VCaP (cell line): Measurements from ENCODE around the gene BANF2.
"Not testable (repeated sequence)": the region's sequence is repeated elsewhere in the genome, so short reads cannot be mapped to it uniquely, and the experiment has no call there.

Source experiments
- H3K27ac ChIP-seq: fragments of 450-650 bp; 2 replicates; pipeline ENCODE4 v1.5.1; 2017
- CTCF ChIP-seq: fragments of 450-650 bp; conservative IDR thresholded peaks from 2 replicates; pipeline ENCODE4 v1.5.1; 2017; ENCODE audit warnings: mild to moderate bottlenecking, moderate library complexity

Gene BANF2

GRCh38 chr20:17767624-17768023 lies 67.9 kb downstream of the BANF2 start:
- TF ChIP-seq CTCF = no peak
- no peak overlapping the region for H3K27ac ChIP-seq

- TF ChIP-seq CTCF = no peak
- no peak overlapping the region for H3K27ac ChIP-seq
These were observed 68.5 kb downstream of the BANF2 start for GRCh38 chr20:17768271-17768670.

- not testable (repeated sequence) for H3K27ac ChIP-seq
These were observed 70.0 kb downstream of the BANF2 start for GRCh38 chr20:17769716-17770115.

DNA sequence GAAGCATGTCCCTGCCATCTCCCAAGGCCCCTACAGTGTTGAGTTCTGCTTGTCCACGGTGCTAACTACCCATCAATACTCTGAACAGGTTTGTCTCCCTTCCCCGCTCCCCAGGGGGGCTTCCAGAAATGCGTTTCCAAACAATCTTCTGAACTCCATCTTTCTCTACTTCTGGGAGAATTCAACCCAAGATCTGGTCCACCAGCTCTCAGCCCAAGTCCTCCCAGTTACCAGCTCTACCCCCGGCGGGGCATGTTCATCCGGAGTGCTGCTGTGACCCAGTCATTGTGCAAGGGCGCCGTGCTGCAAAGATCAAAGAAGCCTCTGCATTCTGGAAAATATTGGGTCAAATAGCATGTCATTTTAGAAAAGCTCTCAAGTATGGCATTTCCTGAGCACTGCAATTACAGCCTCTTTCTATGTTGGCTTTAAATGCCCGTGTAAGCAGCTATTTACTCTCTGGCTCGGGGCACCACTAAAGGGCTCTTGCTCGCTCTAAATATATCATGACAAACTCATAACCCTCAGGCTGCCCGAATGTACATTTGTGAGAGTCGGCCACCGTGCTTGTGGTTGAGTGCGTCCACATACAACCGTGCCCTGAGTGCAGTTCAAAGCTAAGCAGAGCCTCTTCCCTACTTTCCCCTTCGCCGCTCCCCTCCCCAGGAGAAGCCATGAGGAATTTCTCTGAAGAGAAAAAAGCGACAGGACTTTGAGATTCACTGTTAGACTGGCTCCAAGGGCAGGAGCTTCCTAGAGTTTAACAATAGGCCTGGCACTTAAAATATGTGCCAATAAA lies 71.6 kb downstream of the BANF2 start:
- no peak for TF ChIP-seq CTCF
- no peak overlapping the region for H3K27ac ChIP-seq

GRCh38 chr20:17772005-17772343 lies 72.2 kb downstream of the BANF2 start:
- TF ChIP-seq CTCF = no peak
- H3K27ac ChIP-seq = no peak overlapping the region

GRCh38 chr20:17773619-17774018 lies 73.9 kb downstream of the BANF2 start:
- no peak for TF ChIP-seq CTCF
- no peak overlapping the region for H3K27ac ChIP-seq

DNA sequence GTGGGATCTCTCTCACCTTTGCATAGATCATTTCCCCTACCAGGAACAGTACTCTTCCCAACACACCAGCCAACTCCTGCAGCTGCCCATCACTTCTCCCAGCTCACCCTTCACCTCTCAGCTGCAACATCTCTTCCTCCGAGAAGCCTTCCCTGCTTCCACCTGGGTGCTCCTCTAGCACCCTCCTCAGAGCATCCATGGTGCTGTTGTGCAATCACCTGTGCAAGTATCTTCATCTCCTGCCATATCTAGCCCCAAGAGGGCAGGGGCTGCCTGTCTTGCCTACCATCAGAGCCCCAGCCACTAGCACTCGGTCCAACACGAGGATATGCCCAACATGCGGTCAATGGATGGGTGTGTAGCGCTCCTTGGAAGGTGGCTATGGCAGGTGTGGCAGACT lies 75.8 kb downstream of the BANF2 start:
- no peak for TF ChIP-seq CTCF
- no peak overlapping the region for H3K27ac ChIP-seq

DNA sequence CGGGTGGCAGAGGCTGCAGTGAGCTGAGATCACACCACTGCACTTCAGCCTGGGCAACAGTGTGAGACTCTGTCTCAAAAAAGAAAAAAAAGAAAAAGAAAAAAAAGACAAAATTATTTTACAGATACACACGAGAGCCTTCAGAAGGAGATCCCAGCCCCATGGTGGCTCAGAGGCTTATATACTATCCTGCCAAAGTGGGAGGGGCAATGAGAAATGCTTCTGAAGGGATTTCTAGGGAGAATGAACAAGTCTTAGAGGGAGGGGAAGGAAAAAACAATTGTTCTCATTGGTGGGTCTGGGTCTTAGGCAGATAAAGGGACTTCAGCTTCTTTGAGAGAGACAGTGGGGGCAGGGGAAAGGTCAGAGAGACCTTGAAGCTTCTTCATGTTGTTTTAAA lies 76.8 kb downstream of the BANF2 start:
- H3K27ac ChIP-seq = no peak overlapping the region
- no peak for TF ChIP-seq CTCF

- H3K27ac ChIP-seq = not testable (repeated sequence)
These were observed 79.2 kb downstream of the BANF2 start for GRCh38 chr20:17779011-17779410.
